Epithelial cell of prostate (primary cell): ENCODE data around the gene DOCK3.
"Not testable (repeated sequence)": the region's sequence is repeated elsewhere in the genome, so short reads cannot be mapped to it uniquely, and the experiment has no call there.

ENCODE experiments used
- DNase-seq: peaks from one replicate; pipeline ENCODE4 v3.0.0-alpha.2; 2011; ENCODE audit warnings: low read depth, low spot score
- H3K27ac ChIP-seq: fragments of 450-650 bp; 2 replicates; pipeline ENCODE4 v1.5.1; 2017; ENCODE audit warnings: mild to moderate bottlenecking

The DOCK3 gene

DNA sequence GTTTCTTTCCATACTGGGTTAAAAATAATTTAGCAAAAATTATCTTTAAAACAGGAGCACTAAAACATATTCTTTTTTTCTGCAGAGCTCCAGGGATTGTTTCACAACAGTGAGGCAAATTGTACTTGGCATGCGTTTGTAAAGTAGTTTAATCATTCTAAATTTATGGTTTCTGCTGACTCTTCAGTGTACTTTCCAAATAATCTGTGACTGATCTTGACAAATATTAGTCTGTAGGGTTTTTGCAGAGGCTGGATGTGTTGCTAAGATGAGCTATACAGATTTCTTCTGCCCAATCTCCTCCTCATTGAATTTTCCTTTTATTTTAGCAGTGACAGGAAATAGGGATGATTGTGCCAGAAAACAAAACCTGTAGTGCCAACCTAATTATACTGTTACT, 382.4 kb downstream of the DOCK3 start:
- no peak overlapping the region for H3K27ac ChIP-seq
- no peak for DNase-seq

DNA sequence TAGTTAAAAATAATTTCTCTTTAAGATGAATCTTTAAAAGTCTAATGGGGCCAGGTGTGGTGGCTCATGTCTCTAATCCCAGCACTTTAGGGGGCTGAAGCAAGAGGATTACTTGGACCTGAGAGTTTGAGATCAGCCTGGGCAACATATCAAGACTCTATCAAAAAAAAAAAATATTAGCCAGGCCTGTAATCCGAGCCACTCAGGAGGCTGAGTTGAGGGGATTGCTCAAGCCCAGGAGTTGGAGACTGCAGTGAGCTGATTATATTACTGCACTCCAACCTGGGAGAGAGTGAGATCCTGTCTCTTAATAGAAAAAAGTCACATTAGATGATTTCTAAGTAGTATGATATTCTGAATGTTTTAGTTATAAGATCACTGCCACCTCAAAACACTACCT, 388.3 kb downstream of the DOCK3 start:
- no peak for DNase-seq
- H3K27ac ChIP-seq = no peak overlapping the region

DNA sequence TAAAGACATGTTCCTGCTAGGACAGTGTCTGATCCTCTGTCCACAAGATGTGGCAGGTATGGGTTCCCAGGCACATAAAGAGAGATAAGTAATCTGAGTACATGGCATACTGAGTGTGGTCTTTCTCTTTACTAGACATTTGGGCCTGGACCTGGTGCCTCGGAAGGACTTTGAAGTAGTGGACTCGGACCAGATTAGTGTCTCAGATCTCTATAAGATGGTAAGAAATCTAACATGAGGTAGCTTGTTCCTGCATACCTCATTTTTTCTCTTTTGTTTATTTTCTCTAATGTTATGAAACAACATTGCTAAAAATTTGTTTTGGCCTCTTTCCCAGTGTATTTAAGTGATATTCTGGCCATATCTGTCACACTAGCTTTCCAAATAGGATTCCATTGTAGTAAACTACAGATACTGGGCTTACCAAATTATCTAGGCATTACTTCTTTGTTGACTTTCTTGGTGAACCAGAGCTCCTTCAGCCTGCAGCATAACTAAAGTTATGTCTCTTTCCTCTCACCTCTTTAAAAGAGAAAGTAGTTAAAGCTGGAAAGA, 400.6 kb downstream of the DOCK3 start:
- no peak for DNase-seq
- no peak overlapping the region for H3K27ac ChIP-seq

DNA sequence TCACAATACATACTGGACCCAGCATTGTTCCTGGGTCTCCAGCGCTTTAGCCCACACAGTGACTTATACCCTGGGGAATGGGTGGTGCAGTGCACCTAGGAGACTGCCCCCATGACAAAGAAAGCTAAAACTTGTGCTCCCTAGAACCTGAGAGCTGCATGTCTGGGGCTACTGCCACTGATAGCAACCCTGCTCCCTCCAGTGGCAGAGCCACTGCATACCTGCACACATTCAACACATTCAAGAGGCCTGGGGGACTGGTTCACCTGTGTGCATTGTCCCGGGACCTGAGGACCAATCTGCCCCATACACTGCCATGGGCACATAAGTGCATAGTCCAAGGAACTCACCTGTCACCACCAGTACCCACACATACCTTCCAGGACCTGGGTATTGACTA, 407.6 kb downstream of the DOCK3 start:
- H3K27ac ChIP-seq = no peak overlapping the region
- no peak for DNase-seq

DNA sequence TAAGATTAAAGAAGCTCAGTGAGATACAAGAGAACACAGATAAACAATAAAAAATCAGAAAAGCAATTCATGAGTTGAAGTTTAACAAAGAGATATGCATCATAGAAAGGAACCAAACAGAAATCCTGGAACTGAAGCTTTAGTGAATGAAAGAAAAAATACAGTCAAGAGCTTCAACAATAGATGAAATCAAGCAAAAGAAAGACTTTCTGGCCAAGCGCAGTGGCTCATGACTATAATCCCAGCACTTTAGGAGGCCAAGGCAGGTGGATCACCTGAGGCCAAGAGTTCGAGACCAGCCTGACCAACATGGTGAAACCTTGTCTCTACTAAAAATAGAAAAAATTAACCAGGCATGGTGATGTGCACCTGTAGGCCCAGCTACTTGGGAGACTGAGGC, 408.8 kb downstream of the DOCK3 start:
- DNase-seq = no peak
- no peak overlapping the region for H3K27ac ChIP-seq

DNA sequence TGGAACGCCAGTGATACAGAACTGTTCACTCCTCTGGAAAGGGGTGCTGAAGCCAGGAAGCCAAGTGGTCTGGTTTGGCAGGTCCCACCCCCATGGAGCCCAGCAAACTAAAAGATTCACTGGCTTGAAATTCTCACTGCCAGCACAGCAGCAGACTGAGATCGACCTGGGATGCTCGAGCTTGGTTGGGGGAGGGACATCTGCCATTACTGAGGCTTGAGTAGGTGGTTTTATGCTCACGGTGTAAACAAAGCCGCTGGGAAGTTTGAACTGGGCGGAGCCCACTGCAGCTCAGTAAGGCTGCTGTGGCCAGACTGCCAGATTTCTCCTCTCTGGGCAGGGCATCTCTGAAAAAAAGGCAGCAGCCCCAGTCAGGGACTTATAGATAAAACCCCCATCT, 417.4 kb downstream of the DOCK3 start:
- not testable (repeated sequence) for H3K27ac ChIP-seq, DNase-seq

DNA sequence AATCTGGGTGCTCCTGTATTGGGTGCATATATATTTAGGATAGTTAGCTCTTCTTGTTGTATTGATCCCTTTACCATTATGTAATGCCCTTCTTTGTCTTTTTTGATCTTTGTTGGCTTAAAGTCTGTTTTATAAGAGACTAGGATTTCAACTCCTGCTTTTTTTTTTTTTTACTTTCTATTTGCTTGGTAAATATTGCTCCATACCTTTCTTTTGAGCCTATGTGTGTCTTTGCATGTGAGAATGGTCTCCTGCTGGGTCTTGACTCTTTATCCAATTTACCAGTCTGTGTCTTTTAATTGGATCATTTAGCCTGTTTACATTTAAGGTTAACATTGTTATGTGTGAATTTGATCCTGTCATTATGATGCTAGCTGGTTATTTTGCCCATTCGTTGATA, 420.1 kb downstream of the DOCK3 start:
- H3K27ac ChIP-seq, DNase-seq: not testable (repeated sequence)

DNA sequence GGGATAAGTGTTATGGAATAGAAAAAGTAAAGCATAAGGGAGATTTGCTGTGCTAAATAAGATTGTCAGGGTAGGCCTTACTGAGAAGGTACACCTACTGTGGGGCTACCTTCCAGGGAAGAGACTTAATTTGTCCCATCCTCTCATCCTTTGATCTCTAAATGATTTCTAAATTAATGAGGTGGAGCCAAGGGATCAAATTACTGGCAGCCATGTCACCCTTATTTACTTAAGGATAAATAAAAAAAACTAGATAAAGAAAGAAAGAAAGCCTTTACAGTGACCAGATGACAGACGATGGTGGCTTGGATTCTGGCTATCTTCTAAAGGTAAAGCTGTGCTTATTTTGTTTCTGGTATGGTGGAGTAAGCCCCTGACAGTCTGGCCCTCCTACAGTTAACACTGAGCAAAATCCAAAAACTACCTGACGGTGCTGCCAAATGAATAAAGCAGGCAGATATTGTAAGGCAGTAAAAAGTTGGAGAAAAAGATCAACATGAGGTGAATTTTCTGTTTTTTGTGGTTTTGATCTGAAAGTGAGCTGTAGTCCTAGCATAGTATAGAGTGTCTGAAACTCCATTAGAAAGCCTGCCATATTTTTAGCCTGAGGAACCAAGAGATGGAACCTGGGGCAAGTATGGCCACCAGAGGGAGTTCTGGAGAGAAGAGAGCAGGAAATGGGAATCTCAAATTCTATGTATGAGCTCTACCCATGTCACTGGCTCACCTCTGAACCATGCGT, 425.2 kb downstream of the DOCK3 start:
- DNase-seq = no peak

DNA sequence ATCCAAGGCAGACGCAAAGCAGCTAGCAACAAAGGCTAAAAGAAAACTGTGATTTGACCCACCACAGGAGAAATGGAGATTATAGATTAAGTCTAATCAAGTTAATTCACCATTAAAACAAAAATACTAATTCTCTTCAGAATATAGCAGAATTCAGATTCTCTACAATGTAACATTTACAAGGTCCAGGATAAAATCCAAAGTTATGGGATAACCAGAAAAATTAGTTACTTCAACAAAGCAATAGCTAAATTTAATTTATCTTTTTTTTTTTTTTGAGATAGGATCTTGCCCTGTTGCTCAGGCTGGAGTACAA, 425.8 kb downstream of the DOCK3 start:
- no peak overlapping the region for H3K27ac ChIP-seq

More for the DNA sequence above, 425.2 kb downstream of the DOCK3 start:
- H3K27ac ChIP-seq = no peak overlapping the region

DNA sequence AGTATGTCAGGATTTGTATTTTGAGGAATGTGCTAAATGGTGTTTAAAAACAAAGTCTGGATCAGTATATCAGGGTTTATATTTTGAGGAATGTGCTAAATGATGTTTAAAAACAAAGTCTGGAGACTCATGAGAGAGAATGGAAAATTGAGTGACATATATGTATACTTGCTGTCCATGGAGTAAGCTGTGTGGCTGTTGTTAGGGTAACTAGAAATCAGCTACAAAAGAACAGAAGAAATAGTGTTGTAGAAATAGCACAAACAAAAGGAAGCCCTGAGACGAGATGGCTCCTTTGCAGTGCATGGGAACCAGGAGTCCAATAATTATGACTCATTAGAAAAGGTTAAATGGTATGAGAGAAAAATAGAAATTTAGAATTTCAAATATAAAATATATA, 427.7 kb downstream of the DOCK3 start:
- H3K27ac ChIP-seq = no peak overlapping the region
- DNase-seq = no peak

More for the DNA sequence above, 425.8 kb downstream of the DOCK3 start:
- DNase-seq = no peak

DNA sequence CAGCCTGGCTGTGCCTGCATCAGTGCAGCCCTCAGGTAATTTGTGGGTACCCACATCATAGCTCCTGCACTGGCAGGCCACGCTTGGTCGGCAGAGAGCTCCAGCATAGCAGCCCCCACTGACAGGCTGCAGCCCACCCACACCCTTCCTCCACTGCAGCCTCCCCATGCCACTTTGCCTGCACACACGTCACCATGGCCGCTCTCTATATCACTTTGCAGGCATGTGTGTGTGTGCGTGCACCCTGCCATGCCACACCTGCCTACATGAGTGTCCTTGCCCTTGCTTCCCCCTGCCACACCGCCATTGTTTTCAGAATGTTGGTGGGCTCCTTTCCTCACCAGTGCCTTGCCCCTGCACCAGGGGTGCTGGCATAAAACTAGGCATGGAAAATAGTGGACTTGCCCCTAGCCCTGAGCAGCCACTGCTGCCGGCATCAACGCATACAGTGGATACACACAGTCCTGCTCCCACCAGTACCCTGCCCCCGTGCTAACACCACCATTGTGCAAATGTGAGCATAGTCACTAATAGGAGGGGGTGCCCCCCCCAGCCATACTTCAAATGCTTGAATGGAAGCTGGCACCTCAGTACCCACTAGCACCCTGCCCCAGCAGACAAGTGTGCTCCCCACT, 431.6 kb downstream of the DOCK3 start:
- no peak for DNase-seq
- no peak overlapping the region for H3K27ac ChIP-seq

DNA sequence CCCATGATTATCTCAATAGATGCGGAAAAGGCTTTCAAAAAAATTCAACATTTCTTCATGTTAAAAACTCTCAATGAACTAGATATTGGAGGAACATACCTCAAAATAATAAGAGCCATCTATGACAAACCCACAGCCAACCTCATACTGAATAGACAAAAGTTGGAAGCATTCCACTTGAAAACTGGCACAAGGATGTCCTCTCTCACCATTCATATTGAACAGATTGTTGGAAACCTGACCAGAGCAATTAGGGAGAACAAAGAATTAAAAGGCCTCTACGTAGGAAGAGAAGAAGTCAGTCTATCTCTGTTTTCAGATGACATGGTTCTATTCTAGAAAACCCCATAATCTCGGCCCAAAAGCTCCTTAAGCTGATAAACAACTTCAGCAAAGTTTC, 435.9 kb downstream of the DOCK3 start:
- H3K27ac ChIP-seq = no peak overlapping the region

DNA sequence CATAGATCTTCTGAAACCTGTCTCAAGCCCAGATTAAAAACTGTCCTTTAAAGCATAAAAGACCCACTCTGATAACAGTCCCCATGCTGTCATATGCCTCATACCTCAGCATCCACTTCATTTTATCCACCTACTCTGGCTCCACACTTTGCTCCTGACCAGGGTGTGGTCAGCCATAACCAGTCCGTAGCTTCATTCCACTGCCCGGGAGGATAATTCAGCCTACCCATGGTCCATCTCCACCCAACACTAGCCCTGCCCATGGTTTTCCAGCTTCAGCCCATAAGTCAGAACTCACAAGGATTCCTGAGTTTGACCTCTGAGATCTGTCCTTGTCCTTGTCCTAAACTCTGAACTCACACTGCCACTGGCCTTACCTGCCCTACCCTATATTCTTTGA, 448.2 kb downstream of the DOCK3 start:
- DNase-seq = no peak
- H3K27ac ChIP-seq = no peak overlapping the region

More for the DNA sequence above, 435.9 kb downstream of the DOCK3 start:
- DNase-seq = no peak

DNA sequence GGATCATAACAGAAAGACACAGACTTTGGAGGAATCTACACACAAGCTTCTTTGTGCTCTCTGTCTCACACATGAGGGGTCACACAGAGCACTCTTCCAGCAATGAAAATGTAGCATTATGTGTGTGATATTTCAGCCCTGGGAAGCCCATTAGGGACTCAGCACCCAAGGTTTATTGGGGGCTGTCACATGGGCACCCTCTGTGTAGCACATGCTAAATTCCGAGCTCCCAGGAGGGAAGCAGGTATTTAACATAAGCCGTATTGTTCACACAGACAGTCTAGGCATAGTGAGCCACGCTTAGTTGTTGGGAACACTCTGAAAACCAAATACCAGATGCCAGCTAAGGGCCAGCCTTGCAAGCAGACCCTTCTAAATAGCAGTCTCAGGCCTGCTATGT, 448.8 kb downstream of the DOCK3 start:
- DNase-seq = no peak
- no peak overlapping the region for H3K27ac ChIP-seq

DNA sequence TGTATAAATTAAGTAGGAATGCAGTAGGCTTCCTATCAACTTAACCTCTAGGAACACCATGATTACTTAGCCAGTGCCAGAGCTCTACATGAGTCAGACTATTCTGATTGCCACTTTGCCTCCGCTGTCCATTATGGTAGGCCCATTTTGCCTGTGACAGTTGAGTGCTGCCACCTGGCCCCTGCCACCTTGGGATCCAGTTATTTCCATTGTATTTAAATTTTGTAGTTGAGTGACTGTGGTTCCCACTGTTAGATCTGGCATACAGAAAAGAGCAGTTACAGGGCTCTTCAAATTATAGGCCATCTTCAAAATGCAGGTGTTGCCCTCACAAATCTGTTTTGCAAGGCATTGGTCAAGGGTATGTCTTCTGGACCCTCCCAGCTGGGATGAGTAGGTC, 456.9 kb downstream of the DOCK3 start:
- not testable (repeated sequence) for H3K27ac ChIP-seq, DNase-seq

DNA sequence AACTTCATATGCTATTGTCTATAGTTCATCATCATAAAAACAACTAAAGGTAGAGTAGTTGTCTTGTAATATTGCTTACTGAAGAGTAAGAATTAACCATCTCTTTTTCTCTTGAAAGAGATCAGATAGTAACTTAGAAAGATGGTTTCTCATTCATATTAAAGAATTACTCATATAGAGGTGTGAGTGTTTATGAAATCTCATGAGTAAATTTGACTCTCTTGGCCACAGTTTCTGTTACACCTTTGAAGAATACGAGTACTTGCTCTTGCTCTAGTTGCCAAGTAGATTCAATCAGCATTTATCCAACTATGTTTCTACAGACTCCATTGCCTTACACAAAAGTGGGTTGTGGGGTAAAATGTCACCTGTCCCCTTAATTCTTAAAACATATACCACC, 463.0 kb downstream of the DOCK3 start:
- DNase-seq = no peak
- H3K27ac ChIP-seq = no peak overlapping the region

DNA sequence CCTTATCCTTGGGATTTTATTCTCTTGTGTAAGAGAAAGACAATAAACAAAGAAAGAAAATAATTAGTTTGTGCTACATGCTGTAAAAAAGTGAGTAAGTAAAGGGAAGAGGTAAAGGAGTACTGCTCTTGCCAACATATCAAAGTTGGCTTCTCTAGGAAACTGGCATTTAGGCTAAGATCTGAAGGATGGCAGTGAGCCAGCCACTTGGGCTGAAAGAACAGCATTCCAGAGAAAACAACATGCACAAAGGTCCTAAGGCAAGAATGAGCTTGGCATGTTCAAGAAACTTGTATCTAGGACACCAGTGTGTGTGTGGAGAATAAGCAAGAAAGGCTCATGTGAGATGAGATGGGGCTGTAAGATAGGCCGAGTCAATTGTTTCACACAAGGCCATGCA, 464.9 kb downstream of the DOCK3 start:
- no peak for DNase-seq
- H3K27ac ChIP-seq = no peak overlapping the region

DNA sequence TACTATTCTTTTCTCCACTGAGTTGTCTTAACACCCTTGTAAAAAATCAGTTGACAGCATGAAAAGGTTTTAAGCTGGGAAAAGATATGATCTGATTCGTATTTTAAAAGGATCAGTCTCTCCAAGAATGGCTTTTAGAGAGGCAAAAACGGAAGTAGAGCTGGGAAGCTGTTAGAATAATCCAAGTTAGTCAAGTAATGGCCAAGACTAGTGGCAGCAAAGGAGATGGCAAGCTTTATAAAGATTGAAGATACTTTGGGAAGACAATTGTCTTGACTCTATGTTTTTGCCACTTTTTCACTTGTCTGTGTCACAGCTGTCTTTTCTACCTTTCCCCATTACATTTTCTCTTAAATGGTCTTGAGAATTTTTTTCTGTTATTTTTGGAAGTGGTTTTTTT, 466.8 kb downstream of the DOCK3 start:
- no peak for DNase-seq
- H3K27ac ChIP-seq = no peak overlapping the region

DNA sequence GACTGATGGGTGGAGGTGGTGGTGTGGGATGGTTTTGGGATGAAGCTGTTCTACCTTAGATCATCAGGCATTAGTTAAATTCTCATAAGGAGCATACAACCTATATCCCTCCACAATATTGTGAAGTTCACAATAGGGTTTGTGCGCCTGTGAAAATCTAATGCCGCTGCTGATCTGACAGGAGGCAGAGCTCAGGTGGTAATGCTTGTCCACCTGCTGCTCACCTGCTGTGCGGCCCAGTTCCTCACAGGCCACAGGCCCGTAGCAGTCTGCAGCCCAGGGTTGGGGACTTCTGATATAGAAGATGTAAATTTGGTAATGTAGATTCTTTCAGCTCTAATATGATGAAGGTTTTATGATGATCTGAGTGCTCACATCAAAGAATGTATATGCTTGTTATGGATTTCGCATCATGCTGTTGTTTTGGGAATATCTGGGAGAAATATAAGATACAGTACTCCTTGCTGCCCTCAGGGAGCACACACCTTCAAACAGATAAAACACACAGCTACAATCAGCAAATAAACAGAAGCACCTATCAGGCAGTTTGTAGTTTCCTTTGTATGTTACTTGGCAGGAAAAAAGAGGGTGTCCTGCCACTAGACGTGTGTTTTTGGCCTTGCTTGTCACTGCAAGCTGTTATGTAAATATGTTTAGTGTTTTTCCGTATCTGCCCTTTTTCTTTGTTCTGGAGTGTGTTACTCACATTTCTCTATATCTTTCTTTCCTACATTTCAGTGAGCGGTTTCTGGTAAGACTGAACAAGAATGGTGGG, 471.3 kb downstream of the DOCK3 start:
- H3K27ac ChIP-seq = no peak overlapping the region
- DNase-seq = no peak

DNA sequence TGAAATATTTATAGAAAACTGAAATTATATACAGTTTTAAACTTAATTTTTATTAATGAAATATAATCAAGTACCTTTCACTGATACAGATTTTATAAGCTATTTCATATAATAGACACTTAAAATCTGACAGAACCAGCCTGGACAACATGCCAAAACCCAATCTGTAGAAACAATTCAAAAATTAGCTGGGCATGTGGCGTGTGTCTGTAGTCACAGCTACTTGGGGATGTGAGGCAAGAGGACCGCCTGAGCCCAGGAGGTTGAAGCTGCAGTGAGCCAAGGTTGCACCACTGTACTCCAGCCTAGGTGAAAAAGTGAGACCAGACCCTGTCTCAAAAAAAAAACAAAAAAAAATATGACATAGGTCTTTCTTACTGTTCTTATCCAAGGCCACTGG, 472.1 kb downstream of the DOCK3 start:
- DNase-seq = no peak

DNA sequence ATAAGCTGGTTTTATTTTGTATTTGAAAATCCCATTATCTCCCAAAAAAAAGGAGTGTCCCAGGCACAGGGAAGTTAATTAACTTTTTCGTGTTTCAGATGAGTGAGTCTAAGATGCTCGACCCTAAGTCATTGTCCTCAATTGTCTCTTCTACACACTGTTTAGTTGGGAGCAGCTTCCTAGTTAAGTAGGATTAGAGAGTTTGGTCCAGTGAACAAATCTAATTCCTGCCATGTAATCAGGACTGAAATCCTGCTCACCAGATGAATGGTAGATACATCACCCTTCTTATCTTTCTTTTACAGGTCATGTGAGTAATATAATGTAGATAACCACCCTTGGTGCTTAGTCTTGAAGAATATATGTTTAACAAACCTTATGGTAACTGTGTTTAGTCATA, 481.4 kb downstream of the DOCK3 start:
- H3K27ac ChIP-seq = no peak overlapping the region
- no peak for DNase-seq

More for the DNA sequence above, 472.1 kb downstream of the DOCK3 start:
- no peak overlapping the region for H3K27ac ChIP-seq
